Endodermal cell (in vitro differentiated cells): ENCODE measurements around the gene DAB1. TPM values are rescaled to one million over a fixed set of nuclear protein-coding genes. Genes with fewer than 3 reads are reported as not detected.

Experiments
- DNase-seq: peaks from one replicate; pipeline ENCODE4 v3.0.0-alpha.2; 2017
- H3K27ac ChIP-seq: 2 replicates; pipeline ENCODE4 v1.5.1; 2013; ENCODE audit warnings: mild to moderate bottlenecking, low read depth, low read length, moderate library complexity
- H3K27me3 ChIP-seq: 2 replicates; pipeline ENCODE4 v1.6.1; 2013; ENCODE audit warnings: mild to moderate bottlenecking, low read length, moderate library complexity; ENCODE audit not compliant: insufficient read depth, control insufficient read depth, poor library complexity, severe bottlenecking
- H3K36me3 ChIP-seq: 2 replicates; pipeline ENCODE4 v1.7.0; 2013; ENCODE audit warnings: mild to moderate bottlenecking, low read length, moderate library complexity; ENCODE audit not compliant: control insufficient read depth, insufficient read depth
- H3K4me1 ChIP-seq: one replicate; pipeline ENCODE4 v1.7.0; 2013; ENCODE audit warnings: low read length; ENCODE audit not compliant: control insufficient read depth, insufficient read depth
- H3K4me3 ChIP-seq: 2 replicates; pipeline ENCODE4 v1.5.1; 2013; ENCODE audit warnings: mild to moderate bottlenecking, low read length, moderate library complexity
- H3K9ac ChIP-seq: 2 replicates; pipeline ENCODE4 v1.6.1; 2013; ENCODE audit warnings: mild to moderate bottlenecking, low read length, moderate library complexity; ENCODE audit not compliant: poor library complexity, severe bottlenecking; ENCODE audit errors: extremely low read depth
- H3K9me3 ChIP-seq: 2 replicates; pipeline ENCODE4 v1.6.1; 2013; ENCODE audit warnings: mild to moderate bottlenecking, low read length, moderate library complexity; ENCODE audit not compliant: control insufficient read depth
- H3K27ac Mint-ChIP-seq: 2 replicates; pipeline ENCODE4 v1.8.0; 2020; ENCODE audit warnings: mixed read lengths
- H3K27me3 Mint-ChIP-seq: 2 replicates; pipeline ENCODE4 v1.8.0; 2021; ENCODE audit warnings: mild to moderate bottlenecking, mixed read lengths; ENCODE audit not compliant: insufficient read depth
- H3K36me3 Mint-ChIP-seq: 2 replicates; pipeline ENCODE4 v1.8.0; 2020; ENCODE audit warnings: low read depth, mixed read lengths
- H3K4me1 Mint-ChIP-seq: 2 replicates; pipeline ENCODE4 v1.8.0; 2020; ENCODE audit warnings: mixed read lengths
- H3K4me3 Mint-ChIP-seq: 2 replicates; pipeline ENCODE4 v1.8.0; 2020; ENCODE audit warnings: mild to moderate bottlenecking, moderate library complexity, mixed read lengths
- H3K9me3 Mint-ChIP-seq: 2 replicates; pipeline ENCODE4 v1.8.0; 2020; ENCODE audit warnings: mild to moderate bottlenecking, mixed read lengths
- WGBS, 2 experiments: methylation state at CpG; one replicate each; pipeline versions ENCODE4 v1.1.5 to v1.1.7; 2013; ENCODE audit warnings: missing lambda C conversion rate in 2 of 2, mixed read lengths in 1 of 2; ENCODE audit not compliant: insufficient coverage in 1 of 2, insufficient read length in 1 of 2; 5-methylcytosine and 5-hydroxymethylcytosine counted together
- total RNA-seq, 2 donors: library from RNA; stranded (reverse); fragmentation: NEBNext Ultra II Directional in 1 of 2; extraction: Animal tissue kit (Norgen Biotek cat#: 25700) in 1 of 2; gene quantifications; 2 replicates in 1 of 2; 3 replicates in 1 of 2; pipeline ENCODE4 v1.2.1, GENCODE V29; 2021
- TF ChIP-seq, protein P1 (sequence below): fragments of 200-600 bp; sonication (generic); conservative IDR thresholded peaks from 2 replicates; pipeline ENCODE4 v1.5.0; 2021; ENCODE audit warnings: antibody characterized with exemption, mild to moderate bottlenecking

DAB1 gene
- total RNA-seq, 2 donors from 2014 or later, result 32.0 to 36.2 TPM

DNA sequence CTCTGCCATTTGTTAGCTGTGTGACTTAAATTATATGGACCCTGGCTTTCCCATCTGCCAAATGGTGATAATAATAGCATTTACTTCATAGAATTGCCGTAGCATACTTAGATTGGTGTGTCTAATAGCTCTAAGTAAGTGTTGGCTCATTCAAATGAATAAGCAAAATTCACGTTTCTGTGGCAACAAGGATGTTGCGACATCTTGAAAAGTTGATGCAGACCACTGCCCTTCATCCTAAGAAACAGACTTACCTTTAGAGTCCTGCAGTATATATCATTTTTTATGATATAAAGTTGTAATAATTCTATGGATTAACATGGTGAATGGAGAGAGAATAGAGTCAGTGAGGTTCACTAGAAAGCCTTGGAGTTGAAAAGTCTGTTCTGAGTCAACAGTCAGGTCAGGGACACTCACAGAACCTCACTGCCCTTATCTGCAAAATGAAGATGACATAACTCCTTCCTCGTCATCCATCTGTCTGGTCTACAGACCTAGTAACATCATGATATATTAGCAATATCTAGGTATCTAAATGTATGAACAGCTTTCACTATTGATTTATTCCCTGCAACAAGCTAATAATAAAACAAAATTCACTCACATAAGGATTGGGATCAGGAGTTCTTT is 290.8 kb downstream of the DAB1 start:
- TF ChIP-seq, protein P1, sequence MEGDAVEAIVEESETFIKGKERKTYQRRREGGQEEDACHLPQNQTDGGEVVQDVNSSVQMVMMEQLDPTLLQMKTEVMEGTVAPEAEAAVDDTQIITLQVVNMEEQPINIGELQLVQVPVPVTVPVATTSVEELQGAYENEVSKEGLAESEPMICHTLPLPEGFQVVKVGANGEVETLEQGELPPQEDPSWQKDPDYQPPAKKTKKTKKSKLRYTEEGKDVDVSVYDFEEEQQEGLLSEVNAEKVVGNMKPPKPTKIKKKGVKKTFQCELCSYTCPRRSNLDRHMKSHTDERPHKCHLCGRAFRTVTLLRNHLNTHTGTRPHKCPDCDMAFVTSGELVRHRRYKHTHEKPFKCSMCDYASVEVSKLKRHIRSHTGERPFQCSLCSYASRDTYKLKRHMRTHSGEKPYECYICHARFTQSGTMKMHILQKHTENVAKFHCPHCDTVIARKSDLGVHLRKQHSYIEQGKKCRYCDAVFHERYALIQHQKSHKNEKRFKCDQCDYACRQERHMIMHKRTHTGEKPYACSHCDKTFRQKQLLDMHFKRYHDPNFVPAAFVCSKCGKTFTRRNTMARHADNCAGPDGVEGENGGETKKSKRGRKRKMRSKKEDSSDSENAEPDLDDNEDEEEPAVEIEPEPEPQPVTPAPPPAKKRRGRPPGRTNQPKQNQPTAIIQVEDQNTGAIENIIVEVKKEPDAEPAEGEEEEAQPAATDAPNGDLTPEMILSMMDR, result no peak

GRCh38 chr1:57131701-57132394 is 292.0 kb downstream of the DAB1 start:
- WGBS, 2 experiments, result 95% methylated on average over 3 of the region's 3 CpGs; no CpG with 5 or more reads in 1 of the 2 experiments
- H3K9me3 Mint-ChIP-seq, result no peaks in the 10 kb centered on the region
- no peaks in the 10 kb centered on the region for H3K27me3 Mint-ChIP-seq

More for the DNA sequence above, 290.8 kb downstream of the DAB1 start:
- Histone ChIP-seq H3K4me3 (no peak overlapping the region), H3K9ac (no peak overlapping the region), H3K36me3 (no peaks in the 10 kb centered on the region), H3K4me1 (no peaks in the 10 kb centered on the region), H3K9me3 (no peaks in the 10 kb centered on the region), H3K27me3 (no peaks in the 10 kb centered on the region), H3K27ac (no peak overlapping the region)
- no peak for DNase-seq
- WGBS, 2 experiments, result 90 to 96% methylated on average over 2 to 4 of the region's 4 CpGs
- Mint-ChIP-seq H3K27me3 (no peaks in the 10 kb centered on the region), H3K4me3 (no peak overlapping the region), H3K9me3 (no peaks in the 10 kb centered on the region), H3K4me1 (no peaks in the 10 kb centered on the region), H3K36me3 (peaks cover 6% of the 10 kb centered on the region), H3K27ac (no peak overlapping the region)

GRCh38 chr1:57131257-57131656 is 292.6 kb downstream of the DAB1 start:
- Mint-ChIP-seq H3K27me3 (no peaks in the 10 kb centered on the region), H3K4me3 (no peak overlapping the region), H3K4me1 (no peaks in the 10 kb centered on the region), H3K27ac (no peak overlapping the region), H3K36me3 (peaks cover 6% of the 10 kb centered on the region), H3K9me3 (no peaks in the 10 kb centered on the region)
- H3K4me3 ChIP-seq, result no peak overlapping the region
- no peaks in the 10 kb centered on the region for H3K9me3 ChIP-seq
- DNase-seq, result no peak
- no peak overlapping the region for H3K9ac ChIP-seq
- TF ChIP-seq, protein P1, result no peak
- H3K27me3 ChIP-seq, result no peaks in the 10 kb centered on the region
- WGBS, 2 experiments, result 74% methylated on average over 1 of the region's 1 CpG; no CpG with 5 or more reads in 1 of the 2 experiments
- no peaks in the 10 kb centered on the region for H3K4me1 ChIP-seq
- H3K27ac ChIP-seq, result no peak overlapping the region
- H3K36me3 ChIP-seq, result no peaks in the 10 kb centered on the region

More at GRCh38 chr1:57131701-57132394, 292.0 kb downstream of the DAB1 start:
- no peak overlapping the region for H3K27ac ChIP-seq
- H3K4me1 Mint-ChIP-seq, result no peaks in the 10 kb centered on the region
- no peaks in the 10 kb centered on the region for H3K36me3 ChIP-seq
- H3K9ac ChIP-seq, result no peak overlapping the region
- TF ChIP-seq, protein P1, result no peak
- peaks cover 6% of the 10 kb centered on the region for H3K36me3 Mint-ChIP-seq
- H3K4me1 ChIP-seq, result no peaks in the 10 kb centered on the region
- no peak overlapping the region for H3K27ac Mint-ChIP-seq
- DNase-seq, result no peak
- H3K27me3 ChIP-seq, result no peaks in the 10 kb centered on the region
- no peak overlapping the region for H3K4me3 ChIP-seq
- no peak overlapping the region for H3K4me3 Mint-ChIP-seq
- H3K9me3 ChIP-seq, result no peaks in the 10 kb centered on the region
